BLaER1 treated with 17β-estradiol and CSF1 and Interleukin-3, amounts not matched to agents 10 nM and 100 nM (cell line): ENCODE measurements around the gene C12orf57.

ENCODE experiments used
- H3K27ac ChIP-seq, 11 experiments: shearing (Covaris generic); formaldehyde crosslinking; 2 replicates each; pipeline ENCODE4 v1.8.1; 2022
- H3K27me3 ChIP-seq, 11 experiments: shearing (Covaris generic); formaldehyde crosslinking; 2 replicates each; pipeline ENCODE4 v1.8.1; 2022
- H3K36me3 ChIP-seq, 11 experiments: shearing (Covaris generic); formaldehyde crosslinking; 2 replicates each; pipeline ENCODE4 v1.8.1; 2022
- H3K4me1 ChIP-seq, 10 experiments: shearing (Covaris generic); formaldehyde crosslinking; 2 replicates each; pipeline ENCODE4 v1.8.1; 2022
- H3K4me2 ChIP-seq, 11 experiments: shearing (Covaris generic); formaldehyde crosslinking; 2 replicates each; pipeline ENCODE4 v1.8.1; 2022
- H3K4me3 ChIP-seq, 10 experiments: shearing (Covaris generic); formaldehyde crosslinking; 2 replicates each; pipeline ENCODE4 v1.8.1; 2022
- H3K9ac ChIP-seq, 11 experiments: shearing (Covaris generic); formaldehyde crosslinking; 2 replicates each; pipeline ENCODE4 v1.8.1; 2022
- H3K9me3 ChIP-seq, 11 experiments: shearing (Covaris generic); formaldehyde crosslinking; replicated peaks in 1 of 11; 2 replicates each; pipeline ENCODE4 v1.8.1; 2022
- H4K20me1 ChIP-seq, 11 experiments: shearing (Covaris generic); formaldehyde crosslinking; 2 replicates each; pipeline ENCODE4 v1.8.1; 2022
- Cebpa-rat ChIP-seq, 11 experiments: shearing (Covaris generic); IDR thresholded peaks; 2 replicates each; pipeline ENCODE4 v1.8.1; 2022

The C12orf57 gene

GRCh38 chr12:6981152-6982052 is 37.6 kb downstream of the C12orf57 start:
- Histone ChIP-seq H3K9ac (no peak overlapping the region), H3K9me3 (no peaks in the 10 kb centered on the region), H4K20me1 (peaks cover 0 to 38% (median 10%) of the 10 kb centered on the region in 11 experiments; a peak in 10 of 22 replicates), H3K36me3 (peaks cover 88 to 100% (median 99%) of the 10 kb centered on the region in 11 experiments), H3K4me2 (no peak overlapping the region), H3K27ac (no peak overlapping the region), H3K4me1 (no peaks in the 10 kb centered on the region), H3K27me3 (no peaks in the 10 kb centered on the region), H3K4me3 (no peak overlapping the region)
- TF ChIP-seq Cebpa-rat (IDR thresholded peaks at IDR 0.05) = no peak

- Histone ChIP-seq H3K36me3 (peaks cover 86 to 100% (median 99%) of the 10 kb centered on the region in 11 experiments), H3K27ac (no peak overlapping the region), H3K4me3 (no peak overlapping the region), H3K9me3 (no peaks in the 10 kb centered on the region), H4K20me1 (peaks cover 0 to 34% (median 6%) of the 10 kb centered on the region in 11 experiments; a peak in 9 of 22 replicates), H3K9ac (no peak overlapping the region), H3K4me1 (no peaks in the 10 kb centered on the region), H3K4me2 (no peak overlapping the region), H3K27me3 (no peaks in the 10 kb centered on the region)
- no peak for TF ChIP-seq Cebpa-rat (IDR thresholded peaks at IDR 0.05)
Observed at GRCh38 chr12:6982532-6982931, 38.7 kb downstream of the C12orf57 start.

GRCh38 chr12:6987956-6988553 is 44.2 kb downstream of the C12orf57 start:
- Histone ChIP-seq H3K4me3 (no peak overlapping the region), H4K20me1 (peaks cover 0 to 15% (median 6%) of the 10 kb centered on the region in 11 experiments; a peak in 6 of 22 replicates), H3K36me3 (peaks cover 53 to 100% (median 89%) of the 10 kb centered on the region in 11 experiments), H3K4me2 (no peak overlapping the region), H3K27ac (no peak overlapping the region), H3K9me3 (no peaks in the 10 kb centered on the region), H3K9ac (no peak overlapping the region), H3K27me3 (no peaks in the 10 kb centered on the region), H3K4me1 (no peaks in the 10 kb centered on the region)
- no peak for TF ChIP-seq Cebpa-rat (IDR thresholded peaks at IDR 0.05)
